Measurements from ENCODE around the gene UMODL1. TPM values are rescaled to one million over a fixed set of nuclear protein-coding genes. Genes with fewer than 3 reads are reported as not detected.
A peak's percentile ranks its signal among the peaks of the same experiment; 100 is the strongest.

UMODL1 gene
- total RNA-seq, 2 experiments from 2014 or later: 7.4 to 12.3 TPM

DNA sequence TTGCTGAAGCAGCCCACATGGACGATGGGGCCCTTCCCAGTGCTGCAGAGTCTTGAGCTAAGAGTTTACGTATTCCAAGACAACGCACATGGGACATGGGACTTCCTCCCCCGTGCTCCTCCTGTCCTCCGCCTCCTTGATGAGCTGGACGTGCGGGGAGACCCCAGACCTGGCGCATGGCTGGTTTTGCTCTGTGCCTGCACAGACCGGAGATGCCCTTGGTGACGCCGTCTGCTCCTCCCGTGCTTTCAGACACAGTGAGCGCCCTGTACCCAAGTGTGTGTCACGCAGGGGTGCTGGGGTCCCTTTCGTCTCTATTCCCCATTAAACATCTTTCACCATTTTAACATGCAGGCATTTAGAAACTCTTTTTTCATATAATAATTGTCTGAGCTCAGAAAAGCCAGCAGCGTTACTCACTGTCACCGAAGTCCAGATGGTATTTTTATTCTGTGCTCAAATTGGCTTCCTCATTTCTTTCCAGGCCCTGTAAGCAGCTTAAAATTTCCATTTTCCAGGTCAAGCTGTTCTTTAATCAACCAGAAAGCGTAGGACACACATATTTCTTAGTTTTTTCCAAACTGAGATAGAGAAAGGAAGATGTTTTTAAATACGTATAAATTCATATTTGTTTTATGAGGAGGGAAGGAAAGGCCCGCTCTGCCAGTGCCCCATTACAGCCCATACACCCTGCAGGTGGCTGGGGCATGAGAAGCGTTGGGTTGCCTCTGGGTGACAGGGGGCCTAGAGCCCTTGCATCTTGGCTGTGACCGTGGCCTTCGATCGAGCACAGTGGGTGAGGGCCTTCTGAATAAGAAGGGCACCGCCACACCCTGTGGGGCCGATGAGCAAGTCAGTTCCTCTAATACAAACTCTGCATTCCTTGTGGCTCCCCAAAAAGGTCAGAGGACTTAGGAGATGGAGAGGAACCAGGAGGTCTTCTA, 43.0 kb upstream of the UMODL1 start:
- BruUV-seq (replicated peaks): no TSS peak
- DNase-seq (ENCODE audit: low spot score): no peak
- no peak overlapping the region for H3K4me3 ChIP-seq (ENCODE audit: low read depth, low read length, poor library complexity, severe bottlenecking)
- ChIA-PET POLR2A (no interaction called here), CTCF (ENCODE audit: unreplicated experiment) (no interaction called here)
- peak overlapping the region; percentile 22; the same call in 1 of the 2 replicates for H3K4me2 ChIP-seq (ENCODE audit: low read length)
- peak overlapping the region; percentile 72 for H2AFZ ChIP-seq (ENCODE audit: low read length)
- intact Hi-C loops (cut with micrococcal nuclease; ENCODE audit: unreplicated experiment): no loop called here
- no peaks in the 10 kb centered on the region for H3K79me2 ChIP-seq (ENCODE audit: insufficient read depth, low read depth, low read length)
- no peak for TF ChIP-seq EZH2phosphoT487 (IDR thresholded peaks at IDR 0.05; ENCODE audit: borderline replicate concordance, low read depth, low read length)
- no peak for TF ChIP-seq CTCF (conservative IDR thresholded peaks at IDR 0.05; ENCODE audit: low read length)
- H3K9me2 ChIP-seq (ENCODE audit: insufficient read depth, low read length): no peaks in the 10 kb centered on the region
- H3K4me1 ChIP-seq (ENCODE audit: insufficient read depth, low read length, poor library complexity, severe bottlenecking): peaks cover 56% of the 10 kb centered on the region
- no peaks in the 10 kb centered on the region for H3K36me3 ChIP-seq (ENCODE audit: insufficient read depth, low read length)
- no peaks in the 10 kb centered on the region for H3K9me3 ChIP-seq (ENCODE audit: low read length)
- H4K20me1 ChIP-seq (ENCODE audit: insufficient read depth, low read length): no peaks in the 10 kb centered on the region
- peak overlapping the region; percentile 13 for H3K27ac ChIP-seq (ENCODE audit: low read depth, low read length, poor library complexity, severe bottlenecking)

DNA sequence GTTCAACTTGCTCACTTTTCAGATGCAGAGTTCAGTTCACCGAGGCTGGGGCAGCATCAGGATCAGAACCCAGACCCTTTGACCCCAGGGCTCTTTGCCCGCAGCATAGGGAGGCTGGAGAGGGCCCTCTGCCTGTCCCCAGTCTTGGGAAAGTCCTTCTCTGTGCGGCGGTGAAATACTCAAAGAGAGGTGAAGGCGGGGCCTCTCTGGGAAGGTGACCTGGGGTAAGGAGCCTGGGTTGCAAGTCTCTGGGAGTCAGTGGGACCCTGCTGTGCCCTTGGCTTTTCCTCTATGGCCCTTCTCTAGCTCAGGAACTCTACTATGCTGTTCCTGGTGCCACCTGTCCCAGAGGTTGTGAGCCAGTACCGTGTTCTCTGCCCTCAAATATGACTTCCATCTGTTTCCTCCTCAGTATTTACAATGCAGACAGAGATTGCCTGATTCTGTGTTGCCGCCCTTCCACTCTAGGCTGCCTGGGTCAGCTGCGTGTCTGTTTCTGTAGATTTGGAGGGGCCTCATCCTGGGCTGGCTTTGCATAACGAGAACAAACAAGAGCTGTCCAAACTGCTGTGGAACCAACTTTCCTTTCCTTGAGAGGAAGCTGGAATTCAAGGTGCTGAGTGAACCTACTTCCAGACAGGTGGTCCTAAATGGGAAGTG, 42.2 kb upstream of the UMODL1 start:
- no peaks in the 10 kb centered on the region for H3K9me3 ChIP-seq (ENCODE audit: low read length)
- H3K79me2 ChIP-seq (ENCODE audit: insufficient read depth, low read depth, low read length): no peaks in the 10 kb centered on the region
- DNase-seq (ENCODE audit: low spot score): no peak
- no peaks in the 10 kb centered on the region for H3K9me2 ChIP-seq (ENCODE audit: insufficient read depth, low read length)
- no peak for TF ChIP-seq CTCF (conservative IDR thresholded peaks at IDR 0.05; ENCODE audit: low read length)
- no peak for TF ChIP-seq EZH2phosphoT487 (IDR thresholded peaks at IDR 0.05; ENCODE audit: borderline replicate concordance, low read depth, low read length)
- CTCF ChIA-PET (ENCODE audit: unreplicated experiment): interaction anchor here (0.8 kb wide), 1 partner anchor 15 kb away, joined by 3 read pairs; no protein-coding TSS in a partner anchor
- no peak overlapping the region for H3K4me3 ChIP-seq (ENCODE audit: low read depth, low read length, poor library complexity, severe bottlenecking)
- BruUV-seq (replicated peaks): no TSS peak
- H3K4me1 ChIP-seq (ENCODE audit: insufficient read depth, low read length, poor library complexity, severe bottlenecking): peaks cover 60% of the 10 kb centered on the region
- H2AFZ ChIP-seq (ENCODE audit: low read length): peak overlapping the region; percentile 72; the same call in 1 of the 2 replicates
- peak overlapping the region; percentile 18; the same call in 1 of the 2 replicates for H3K4me2 ChIP-seq (ENCODE audit: low read length)
- peak overlapping the region; percentile 13 for H3K27ac ChIP-seq (ENCODE audit: low read depth, low read length, poor library complexity, severe bottlenecking)
- POLR2A ChIA-PET: interaction anchor here (1.0 kb wide), 1 partner anchor 35 kb away, joined by 3 read pairs; no protein-coding TSS in a partner anchor
- no peaks in the 10 kb centered on the region for H4K20me1 ChIP-seq (ENCODE audit: insufficient read depth, low read length)
- H3K36me3 ChIP-seq (ENCODE audit: insufficient read depth, low read length): no peaks in the 10 kb centered on the region
- intact Hi-C loops (cut with micrococcal nuclease; ENCODE audit: unreplicated experiment): no loop called here

Measured in OCI-LY7 (cell line).